ENCODE data around the gene SMIM13.

The SMIM13 gene

DNA sequence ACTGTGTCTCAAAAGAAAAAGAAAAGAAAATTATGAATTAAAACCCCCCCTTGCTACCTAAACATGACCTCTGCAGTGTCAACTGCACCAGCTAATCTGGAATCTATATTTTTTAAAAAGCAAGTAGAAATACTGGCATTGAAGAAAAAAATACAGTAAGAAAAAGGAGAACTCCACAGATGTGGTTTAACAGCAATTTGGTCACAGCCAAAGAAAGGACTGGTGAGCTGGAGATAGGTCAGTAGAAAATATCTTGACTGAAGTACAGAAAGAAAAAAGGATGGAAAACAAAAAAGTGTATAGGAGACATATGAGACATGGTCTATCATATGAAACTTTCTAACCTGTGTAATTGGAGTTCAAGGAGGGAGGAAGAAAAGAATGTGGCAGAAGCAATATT, 62.0 kb downstream of the SMIM13 start:
- DNase-seq (ENCODE audit: low spot score) = no peak

DNA sequence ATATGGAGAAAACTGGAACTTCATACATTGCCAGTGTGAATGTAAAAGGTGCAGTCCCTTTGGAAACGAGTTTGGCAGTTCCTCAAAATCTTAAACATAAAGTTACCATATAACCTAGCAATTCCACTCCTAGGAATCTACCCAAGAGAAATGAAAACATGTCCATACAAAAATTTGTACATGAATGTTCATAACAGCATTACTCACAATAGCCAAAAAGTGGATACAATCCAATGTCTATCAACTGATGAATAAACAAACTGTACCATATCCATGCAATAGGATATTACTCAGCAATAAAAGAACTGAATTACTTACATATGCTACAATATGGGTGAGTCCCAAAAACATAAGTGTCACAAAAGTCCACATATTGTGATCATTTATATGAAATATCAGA, 66.6 kb downstream of the SMIM13 start:
- DNase-seq (ENCODE audit: low spot score) = no peak

DNA sequence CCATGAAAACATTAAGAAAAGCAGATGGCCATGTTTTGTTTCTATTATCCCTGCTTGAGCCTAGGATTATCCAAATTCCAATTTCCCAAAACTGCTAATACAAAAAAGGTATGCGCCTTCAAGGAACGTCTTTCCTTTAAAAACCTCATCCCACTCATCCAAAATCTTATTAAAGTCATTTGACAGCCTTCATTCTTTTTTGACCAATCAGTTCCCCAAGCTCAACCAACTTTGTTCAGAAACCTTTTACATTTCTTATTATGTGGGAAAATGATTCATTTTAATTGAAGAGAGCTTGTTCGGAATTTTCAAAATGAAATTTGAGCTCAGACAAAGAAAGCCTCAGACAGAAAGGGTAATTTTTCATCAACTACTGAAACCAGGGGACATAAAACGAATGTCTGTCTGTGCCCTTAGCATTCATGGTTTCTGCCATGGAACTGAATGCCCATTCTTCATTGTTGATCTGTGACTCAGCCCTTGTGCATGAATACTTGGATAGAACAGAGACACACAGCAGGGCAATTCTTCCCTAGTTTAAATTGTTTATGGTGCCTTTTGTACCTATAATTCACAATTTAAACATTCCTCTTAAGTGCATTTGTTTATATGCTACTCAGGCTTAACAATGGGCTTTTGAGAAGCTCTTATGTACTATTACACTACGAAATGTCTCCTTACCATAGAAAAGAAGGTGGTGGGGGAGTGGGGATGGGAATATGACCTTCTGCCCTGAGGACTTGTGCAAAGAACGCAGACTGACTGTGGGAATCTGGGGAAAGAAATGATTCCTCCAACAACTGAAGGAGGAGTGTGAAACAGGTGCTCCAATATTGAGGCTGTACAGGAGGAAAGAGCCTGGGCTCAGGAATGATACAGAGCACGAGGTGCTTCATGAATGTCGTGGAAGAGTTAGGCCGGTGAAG, 67.7 kb downstream of the SMIM13 start:
- DNase-seq (ENCODE audit: low spot score) = peak; percentile 7

DNA sequence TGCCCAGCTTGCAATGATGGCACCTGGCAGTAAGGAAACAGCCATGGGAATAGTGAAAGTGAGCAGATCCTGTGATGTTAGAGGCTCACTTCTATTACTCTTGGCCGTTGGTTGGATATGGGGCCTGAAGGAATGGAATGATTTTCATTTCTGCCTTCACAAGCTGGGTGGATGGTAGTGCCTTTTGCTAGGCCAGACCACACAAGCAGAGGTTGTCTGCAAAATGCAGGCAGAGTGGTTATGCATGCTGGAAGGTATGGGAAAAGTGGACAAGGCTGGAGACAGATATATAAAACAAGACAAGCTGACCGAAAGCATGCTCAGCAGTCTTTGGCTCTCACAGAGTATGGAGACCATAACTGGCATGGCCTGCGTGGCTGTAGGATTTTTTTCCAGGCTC, 68.6 kb downstream of the SMIM13 start:
- DNase-seq (ENCODE audit: low spot score) = no peak

DNA sequence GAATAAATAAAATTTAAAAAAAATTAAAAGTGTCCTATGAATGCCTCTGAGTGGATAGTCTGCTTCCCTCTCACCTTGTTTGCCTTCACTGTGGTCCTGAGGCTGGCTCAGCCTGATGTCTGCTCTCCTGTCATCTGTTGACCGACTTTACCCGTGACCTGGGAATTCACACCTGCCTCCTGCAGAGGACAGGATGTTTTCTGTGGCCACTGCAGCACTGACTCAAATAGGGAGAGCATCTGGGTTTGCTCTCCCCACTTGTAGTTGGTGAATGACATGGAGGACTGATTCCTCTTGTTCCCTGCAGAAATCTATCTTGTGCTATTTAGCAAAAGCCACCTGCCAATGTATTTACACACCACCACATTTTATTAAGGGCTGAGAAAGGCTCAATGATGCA, 70.3 kb downstream of the SMIM13 start:
- no peak for DNase-seq (ENCODE audit: low spot score)

DNA sequence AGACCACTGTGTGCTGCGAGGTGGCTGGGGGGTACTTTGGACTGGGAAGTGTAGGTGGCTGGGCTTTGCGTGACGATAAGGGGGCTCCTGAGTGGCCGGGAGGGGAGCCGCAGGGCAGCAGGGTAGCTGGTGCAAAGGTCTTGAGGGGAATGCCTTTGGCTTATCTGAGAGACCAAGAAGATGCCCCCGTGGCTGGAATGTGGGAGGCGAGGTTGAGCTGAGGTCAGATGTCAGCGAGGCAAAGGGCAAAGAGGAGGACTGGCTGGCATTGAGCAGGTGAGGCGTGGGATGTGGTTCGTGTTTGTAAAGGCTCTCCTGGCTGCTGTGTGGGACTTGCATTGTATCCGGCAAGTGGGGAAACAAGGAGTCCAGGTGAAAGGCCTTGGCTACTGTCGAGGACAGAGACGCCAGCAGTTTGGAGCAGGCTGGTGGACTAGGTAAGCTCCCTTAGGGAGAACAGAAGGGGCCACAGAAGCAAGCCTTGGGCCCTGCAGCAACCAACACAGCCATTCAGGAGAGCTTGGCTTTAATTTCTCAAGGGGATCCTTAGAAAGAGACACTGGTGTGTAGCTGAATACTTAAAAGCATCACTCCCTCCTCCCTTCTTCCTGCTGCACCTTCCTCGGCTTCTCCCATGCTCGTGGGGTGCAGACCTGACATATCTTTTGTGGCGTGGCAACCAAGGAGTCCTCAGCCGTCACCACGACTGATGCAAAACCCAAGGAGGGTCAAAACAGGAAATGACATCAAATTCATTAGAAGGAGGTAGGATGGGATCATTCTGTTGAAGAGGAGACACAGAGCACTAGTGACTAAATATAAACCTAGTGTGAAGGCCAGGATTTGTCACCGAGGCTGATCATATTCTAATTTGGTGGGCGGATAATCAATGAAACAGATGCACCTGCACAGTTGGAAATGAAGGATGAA, 71.3 kb downstream of the SMIM13 start:
- no peak for DNase-seq (ENCODE audit: low spot score)

DNA sequence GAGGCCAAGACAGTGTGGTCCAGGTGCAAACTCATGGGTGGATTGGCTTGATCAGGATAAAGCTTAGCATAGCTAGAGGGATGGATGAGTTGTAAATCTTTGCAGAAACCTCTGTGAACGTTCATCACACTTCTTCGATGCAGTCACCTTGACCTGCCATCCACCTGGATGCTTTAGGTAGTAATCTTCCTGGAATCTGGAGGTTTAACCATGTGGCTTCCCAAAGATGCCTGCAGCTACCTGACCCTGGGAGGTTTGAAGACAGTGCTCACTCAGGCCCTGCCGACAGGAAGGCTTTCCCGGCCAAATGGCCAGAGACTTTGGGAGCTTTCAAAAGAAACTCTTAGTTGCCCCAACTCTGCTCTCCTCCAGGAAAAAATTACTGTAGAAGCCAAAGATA, 73.3 kb downstream of the SMIM13 start:
- DNase-seq (ENCODE audit: low spot score) = no peak

DNA sequence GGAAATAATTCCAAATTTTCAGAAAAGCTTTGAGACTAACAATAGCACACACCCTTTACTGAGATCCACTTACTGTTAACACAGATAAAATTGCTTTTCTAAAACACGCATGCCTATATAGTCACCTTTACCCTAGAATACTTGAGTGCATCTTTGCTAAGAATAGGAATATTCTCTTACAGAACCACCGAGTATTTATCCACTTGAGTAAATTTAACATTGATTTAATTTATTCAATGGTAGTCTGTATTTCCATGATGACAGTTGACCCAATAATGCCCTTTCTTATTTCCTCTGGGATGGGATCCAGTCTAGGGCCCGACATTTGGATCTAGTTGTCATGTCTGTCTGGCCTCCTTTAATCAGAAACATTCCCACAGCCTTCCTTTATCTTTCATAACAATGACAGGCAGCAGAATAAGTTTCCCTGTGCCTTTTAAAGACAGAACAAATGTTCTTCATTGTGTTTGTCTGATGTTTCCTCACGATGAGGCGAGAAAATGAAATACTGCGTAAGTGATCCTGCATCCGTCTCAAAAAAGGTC, 74.5 kb downstream of the SMIM13 start:
- no peak for DNase-seq (ENCODE audit: low spot score)

DNA sequence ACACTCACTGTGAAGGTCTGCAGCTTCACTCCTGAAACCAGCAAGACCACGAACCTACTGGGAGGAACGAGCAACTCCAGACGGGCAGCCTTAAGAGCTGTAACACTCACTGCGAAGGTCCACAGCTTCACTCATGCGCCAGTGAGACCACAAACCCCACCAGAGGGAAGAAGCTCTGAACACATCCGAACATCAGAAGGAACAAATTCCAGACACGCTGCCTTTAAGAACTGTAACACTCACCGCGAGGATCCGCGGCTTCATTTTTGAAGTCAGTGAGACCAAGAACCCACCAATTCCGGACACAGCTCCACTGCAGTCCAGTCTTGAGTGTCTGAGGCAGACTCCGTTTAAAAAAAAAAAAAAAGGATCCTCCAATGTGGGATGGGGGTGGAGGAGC, 78.3 kb downstream of the SMIM13 start:
- no peak for DNase-seq (ENCODE audit: low spot score)

DNA sequence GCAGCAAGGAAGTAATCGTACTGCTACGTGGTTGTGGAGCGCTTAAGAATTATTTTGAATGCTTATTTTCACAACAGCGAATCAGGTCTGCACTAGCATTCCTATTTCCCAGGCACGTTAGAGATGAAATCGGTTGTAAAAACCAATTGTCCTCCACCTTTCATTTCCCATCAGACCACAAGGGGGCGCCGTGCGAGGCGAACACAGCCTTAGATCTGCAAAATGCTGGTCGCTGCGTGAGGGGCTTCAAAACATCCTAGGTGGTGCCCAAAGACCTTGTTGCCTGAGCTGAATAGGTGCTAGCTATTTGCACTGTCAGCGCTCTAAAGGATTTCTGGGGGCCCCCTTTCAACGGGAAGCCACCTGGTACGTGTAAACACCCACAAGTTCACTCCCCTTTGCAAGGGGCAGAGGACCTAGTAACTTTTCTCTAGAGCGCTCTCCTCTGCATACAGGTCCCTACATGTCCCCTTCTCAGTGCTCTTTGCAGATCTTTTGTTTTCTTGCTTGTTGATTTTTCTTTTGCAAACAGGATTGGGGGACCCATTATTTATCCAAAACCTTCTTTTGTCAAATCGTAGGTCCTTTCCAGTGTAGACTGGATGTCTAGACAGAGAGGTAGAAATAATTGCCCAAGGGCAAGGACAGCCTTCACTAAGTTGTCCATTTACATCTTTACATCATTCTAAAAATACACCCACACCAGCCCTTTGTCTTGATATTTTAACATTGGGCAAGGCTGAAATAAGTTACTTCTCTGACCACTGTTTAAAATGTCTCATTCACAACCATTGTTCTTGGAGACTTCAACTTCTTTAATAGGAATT, 79.1 kb downstream of the SMIM13 start:
- DNase-seq (ENCODE audit: low spot score) = peak; percentile 17

DNA sequence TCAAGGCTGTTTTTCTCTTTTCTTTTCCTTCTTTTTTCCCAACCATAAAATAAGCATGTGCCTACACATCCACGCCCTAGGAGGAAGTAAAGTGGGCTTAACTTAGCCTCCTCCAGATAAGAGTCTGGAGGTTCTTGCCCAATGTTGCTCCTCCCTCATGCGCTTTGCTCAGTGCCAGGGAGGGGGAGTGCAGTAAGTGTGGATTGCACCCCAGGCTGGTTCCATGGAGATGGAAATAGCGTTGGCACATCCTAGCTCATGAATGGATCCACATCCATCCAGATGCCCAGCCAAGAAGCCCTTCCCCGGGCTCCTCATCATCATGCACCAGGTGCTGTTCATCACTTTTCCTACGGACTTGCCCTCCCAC, 80.6 kb downstream of the SMIM13 start:
- DNase-seq (ENCODE audit: low spot score) = no peak

DNA sequence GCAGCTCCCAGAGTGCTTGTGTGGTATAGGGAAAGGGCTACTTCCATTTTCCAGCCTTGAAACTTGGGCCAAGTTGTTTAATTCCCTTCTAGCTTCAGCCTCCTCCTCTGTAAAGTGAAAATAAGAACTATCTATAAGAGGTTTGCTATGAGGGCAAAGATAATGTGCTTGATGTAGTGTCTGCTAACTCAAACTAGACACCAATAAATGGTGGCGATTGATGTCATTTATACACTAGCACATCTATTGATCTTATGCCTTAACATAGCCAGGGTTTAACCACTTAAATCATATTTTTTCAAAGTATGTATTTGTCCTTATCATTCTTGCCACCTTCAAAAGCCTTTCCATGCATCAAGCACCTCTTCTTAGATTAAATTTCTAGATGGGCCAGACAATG, 83.6 kb downstream of the SMIM13 start:
- DNase-seq (ENCODE audit: low spot score) = no peak

DNA sequence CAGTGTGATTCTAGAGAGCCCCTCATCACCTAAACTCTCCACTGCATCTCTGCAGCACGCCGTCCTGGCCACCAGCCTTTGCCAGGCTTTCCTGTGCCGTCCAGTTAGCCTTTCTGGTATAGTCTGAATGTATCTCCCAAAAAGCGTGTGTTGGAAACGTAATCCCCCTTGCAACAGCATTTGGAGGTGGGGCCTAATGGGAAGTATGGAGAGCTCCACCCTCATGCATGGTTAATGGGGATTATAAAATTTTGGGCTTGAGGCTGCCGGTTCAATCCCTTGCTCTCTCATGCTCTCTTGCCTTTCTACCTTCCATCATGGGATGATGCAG, 85.4 kb downstream of the SMIM13 start:
- no peak for DNase-seq (ENCODE audit: low spot score)

DNA sequence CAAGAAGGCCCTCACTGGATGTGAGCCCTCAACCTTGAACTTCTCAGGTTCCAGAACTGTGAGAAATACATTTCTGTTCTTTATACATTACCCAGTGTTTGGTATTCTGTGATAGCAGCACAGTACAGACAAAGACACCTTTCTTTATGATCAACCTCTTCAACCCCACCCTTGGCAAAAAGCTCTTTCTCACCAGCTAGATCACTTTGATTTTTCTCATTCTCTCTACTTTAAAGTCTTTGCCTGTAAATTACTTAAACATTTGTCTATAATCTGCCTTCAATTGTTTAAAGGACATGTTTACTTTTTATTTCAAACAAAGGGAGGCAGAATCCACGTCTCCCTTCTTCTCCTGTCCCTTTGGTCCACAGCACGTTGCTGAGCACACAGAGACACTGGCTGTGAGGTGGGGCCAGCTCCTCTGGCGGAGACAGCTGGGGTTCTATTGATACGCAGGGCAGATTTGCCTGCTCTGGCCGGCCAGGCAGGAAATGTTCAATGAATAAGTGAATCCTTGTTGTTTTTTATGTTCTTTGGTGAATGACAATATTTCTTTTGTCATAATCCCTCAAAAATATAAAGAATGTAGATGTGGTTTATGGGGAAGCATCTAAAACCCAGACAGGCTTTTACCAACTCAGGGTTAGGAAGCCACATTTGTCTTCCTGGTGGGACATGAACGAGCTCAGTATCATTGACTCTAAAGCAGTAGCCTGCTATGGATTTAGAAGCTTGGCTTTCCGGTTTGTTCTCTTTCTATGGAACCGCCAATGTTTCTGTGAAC, 86.0 kb downstream of the SMIM13 start:
- DNase-seq (ENCODE audit: low spot score) = no peak

DNA sequence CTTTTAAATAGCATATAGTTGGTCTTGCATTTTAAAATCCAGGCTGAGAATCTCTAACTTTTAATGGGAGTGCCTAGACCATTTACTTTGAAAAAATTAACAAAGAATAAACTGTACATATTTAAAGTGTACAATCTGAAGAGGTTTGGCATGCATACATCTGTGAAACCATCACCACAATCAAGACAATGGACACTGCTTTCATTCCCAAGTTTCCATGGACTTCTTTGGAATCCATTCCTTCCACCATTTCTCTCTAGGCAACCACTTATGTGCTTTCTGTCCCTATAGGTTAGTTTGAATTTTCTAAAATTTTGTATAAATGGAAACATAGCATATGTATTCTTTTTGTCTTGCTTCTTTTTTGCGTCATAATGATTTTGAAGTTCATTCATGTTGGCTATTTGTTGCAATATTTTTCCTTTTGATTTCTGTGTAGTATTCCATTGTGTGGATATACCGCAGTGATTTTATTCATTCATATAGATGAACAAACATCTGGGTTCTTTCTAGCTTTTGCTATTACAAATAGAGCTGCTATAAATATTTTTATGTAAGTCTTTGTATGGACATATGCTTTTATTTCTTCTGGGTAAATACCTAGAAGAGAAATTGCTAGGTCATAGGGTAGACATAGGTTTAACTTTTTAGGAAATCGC, 88.0 kb downstream of the SMIM13 start:
- no peak for DNase-seq (ENCODE audit: low spot score)

DNA sequence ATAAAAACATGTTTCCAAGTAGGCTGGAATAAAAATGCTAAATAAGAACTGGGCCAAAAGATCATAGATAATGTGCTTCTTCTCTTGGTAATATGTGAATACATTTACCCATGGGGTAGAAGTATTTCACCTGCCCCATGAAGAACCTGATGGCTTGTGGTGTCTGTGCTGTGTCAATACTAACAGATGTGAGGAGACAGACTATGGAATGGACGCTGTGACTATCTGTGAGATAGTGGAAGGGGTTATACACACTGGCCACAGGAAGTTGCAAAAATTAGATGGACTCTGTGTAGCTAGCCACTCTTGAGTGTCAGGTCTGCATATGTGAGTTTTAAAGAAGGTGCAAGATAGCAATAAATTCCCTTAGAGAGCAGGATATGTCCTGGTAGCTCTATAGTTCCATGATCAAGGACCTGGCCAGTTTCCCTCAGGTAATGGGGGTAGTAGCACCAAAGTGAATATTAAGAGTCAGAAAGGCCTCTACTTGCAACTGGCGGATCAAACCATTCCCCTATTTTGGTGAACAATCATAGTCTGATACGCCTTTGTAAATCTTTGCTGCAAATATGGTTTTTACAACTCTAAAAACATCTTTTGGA, 90.2 kb downstream of the SMIM13 start:
- DNase-seq (ENCODE audit: low spot score) = no peak

DNA sequence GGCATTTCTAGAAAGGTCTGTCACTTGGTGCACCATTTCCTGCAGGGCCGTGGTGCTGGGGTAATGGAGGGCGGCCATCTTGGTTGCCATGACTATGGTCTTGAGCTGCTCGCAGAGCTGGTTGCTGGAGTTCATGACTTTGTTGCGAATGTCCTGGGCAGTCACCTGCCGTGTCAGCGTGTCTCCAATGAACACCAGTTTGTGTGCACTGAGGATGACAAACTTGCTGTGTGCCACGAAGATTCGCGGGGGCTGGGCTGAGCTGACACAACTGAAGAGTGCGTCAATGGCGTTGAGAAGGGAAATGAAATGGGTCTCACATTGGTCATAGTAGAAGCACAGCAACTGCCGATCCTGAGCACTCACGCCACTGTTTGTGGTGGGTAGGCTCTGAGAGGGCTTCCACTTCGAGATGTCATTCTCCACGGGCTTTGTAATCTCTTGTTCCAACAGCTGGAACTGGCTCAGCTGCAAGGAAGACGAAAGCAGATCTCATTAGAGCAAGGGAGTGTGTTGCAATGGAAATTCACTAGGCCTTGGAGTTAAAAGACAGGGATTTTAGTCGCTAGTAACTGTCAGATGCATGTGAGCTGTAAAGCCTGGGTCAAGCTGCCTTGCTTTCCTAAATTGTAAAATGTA, 91.7 kb downstream of the SMIM13 start:
- no peak for DNase-seq (ENCODE audit: low spot score)

DNA sequence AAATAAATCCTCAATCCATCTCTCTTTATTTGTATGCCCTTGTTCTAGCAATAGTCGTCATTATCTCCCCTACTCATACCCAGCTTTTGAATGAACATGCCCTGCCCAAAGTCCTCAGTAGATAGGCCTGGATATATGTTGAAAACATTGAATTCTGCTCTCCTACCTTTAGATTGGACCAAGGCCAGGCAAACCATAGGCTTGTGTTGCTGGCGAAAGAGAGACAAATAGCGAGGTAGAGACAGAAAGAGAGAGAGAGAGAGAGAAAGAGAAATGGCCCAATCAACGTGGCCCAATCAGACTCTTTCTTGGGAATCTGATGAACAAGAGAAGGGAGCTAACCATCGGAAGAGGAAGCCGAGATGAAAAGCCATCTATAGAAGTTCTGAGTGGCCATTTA, 93.7 kb downstream of the SMIM13 start:
- DNase-seq (ENCODE audit: low spot score) = no peak
